ENCODE results near the gene CASP7. TPM values are rescaled to one million over a fixed set of nuclear protein-coding genes. Genes with fewer than 3 reads are reported as not detected.

Gene CASP7
- total and polyA plus RNA-seq, 10 of the 15 experiments (the other 5 are each of a cell fraction or from before 2014, with no cell fraction given) = 23.7 to 34.4 (median 28.7) TPM

DNA sequence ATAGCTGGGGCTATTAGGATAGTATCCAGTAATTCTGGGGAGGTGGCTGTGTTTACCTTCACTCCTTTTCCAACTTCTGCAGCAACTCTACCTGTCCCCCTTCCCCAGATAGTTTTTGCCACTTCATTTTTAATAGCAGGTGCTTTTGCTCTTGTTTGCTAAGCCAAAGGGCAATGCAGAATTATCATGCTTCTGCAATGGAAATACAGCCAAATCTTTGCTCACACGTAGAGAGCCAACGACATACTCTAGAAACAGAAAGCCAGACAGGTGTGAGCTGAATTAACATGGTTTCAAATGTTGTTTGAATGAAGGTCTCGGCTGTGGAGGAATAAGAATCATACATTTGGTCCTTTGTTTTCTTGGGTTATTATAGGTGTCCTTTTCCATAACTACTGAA, 86.2 kb downstream of the CASP7 start:
- no peak for FAIRE-seq
- in situ Hi-C loops (cut with MboI) = no loop called here
- H3K27me3 ChIP-seq (replicated peaks in 1 of 2; ENCODE audit: control insufficient read depth in 2 of 2, insufficient read depth in 2 of 2, low read length in 1 of 2) = peaks cover 0 to 3% of the 10 kb centered on the region in 2 experiments; a peak in 3 of 4 replicates
- no TSS peak for BruUV-seq (replicated peaks)
- TF ChIP-seq, protein P1, sequence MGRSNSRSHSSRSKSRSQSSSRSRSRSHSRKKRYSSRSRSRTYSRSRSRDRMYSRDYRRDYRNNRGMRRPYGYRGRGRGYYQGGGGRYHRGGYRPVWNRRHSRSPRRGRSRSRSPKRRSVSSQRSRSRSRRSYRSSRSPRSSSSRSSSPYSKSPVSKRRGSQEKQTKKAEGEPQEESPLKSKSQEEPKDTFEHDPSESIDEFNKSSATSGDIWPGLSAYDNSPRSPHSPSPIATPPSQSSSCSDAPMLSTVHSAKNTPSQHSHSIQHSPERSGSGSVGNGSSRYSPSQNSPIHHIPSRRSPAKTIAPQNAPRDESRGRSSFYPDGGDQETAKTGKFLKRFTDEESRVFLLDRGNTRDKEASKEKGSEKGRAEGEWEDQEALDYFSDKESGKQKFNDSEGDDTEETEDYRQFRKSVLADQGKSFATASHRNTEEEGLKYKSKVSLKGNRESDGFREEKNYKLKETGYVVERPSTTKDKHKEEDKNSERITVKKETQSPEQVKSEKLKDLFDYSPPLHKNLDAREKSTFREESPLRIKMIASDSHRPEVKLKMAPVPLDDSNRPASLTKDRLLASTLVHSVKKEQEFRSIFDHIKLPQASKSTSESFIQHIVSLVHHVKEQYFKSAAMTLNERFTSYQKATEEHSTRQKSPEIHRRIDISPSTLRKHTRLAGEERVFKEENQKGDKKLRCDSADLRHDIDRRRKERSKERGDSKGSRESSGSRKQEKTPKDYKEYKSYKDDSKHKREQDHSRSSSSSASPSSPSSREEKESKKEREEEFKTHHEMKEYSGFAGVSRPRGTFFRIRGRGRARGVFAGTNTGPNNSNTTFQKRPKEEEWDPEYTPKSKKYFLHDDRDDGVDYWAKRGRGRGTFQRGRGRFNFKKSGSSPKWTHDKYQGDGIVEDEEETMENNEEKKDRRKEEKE (IDR thresholded peaks at IDR 0.05) = no peak
- TF ChIP-seq ETV6 (conservative IDR thresholded peaks at IDR 0.05 in 1 of 2, IDR thresholded peaks at IDR 0.05 in 1 of 2; ENCODE audit: borderline replicate concordance in 1 of 2, low read depth in 1 of 2) = no peak
- no peak for TF ChIP-seq ASH2L (IDR thresholded peaks at IDR 0.05; ENCODE audit: borderline replicate concordance, low read depth)
- TF ChIP-seq CBX3 (IDR thresholded peaks at IDR 0.05; ENCODE audit: borderline replicate concordance, low read depth) = no peak
- H3K9me3 ChIP-seq (replicated peaks; ENCODE audit: control insufficient read depth, insufficient read depth, low read length) = no peaks in the 10 kb centered on the region; the same call in 2 of the 3 replicates
- ChIA-PET POLR2A (no interaction called here), CTCF (interaction anchor here (0.6 to 2.1 kb wide), 3 partner anchors 9 to 13 kb away, joined by 3 to 5 read pairs (median 4); no protein-coding TSS in a partner anchor), RAD21 (ENCODE audit: unreplicated experiment) (no interaction called here), SMC1A (ENCODE audit: uncharacterized antibody, unreplicated experiment) (interaction anchor here (1.6 to 2.3 kb wide), 3 partner anchors 9 to 36 kb away, joined by 3 to 7 read pairs (median 5); partner anchors contain the start of gene PLEKHS1)
- H3K4me3 ChIP-seq = no peak overlapping the region
- no peaks in the 10 kb centered on the region for H3K79me2 ChIP-seq (ENCODE audit: control insufficient read depth, insufficient read depth, low read length)
- H2AFZ ChIP-seq (ENCODE audit: control insufficient read depth, low read depth, low read length) = no peak overlapping the region
- H3K9ac ChIP-seq (ENCODE audit: control insufficient read depth, insufficient read depth, low read length) = no peak overlapping the region
- H3K4me2 ChIP-seq (ENCODE audit: control insufficient read depth, insufficient read depth) = no peak overlapping the region
- no peaks in the 10 kb centered on the region for H3K36me3 ChIP-seq (ENCODE audit: control insufficient read depth in 2 of 2, insufficient read depth in 2 of 2, low read length in 1 of 2)
- DNase-seq (ENCODE audit: low read depth, low spot score) = no peak
- intact Hi-C loops (cut with micrococcal nuclease; ENCODE audit: unreplicated experiment) = no loop called here
- H3K4me1 ChIP-seq (ENCODE audit: control insufficient read depth, insufficient read depth, low read length) = no peaks in the 10 kb centered on the region
- no peak overlapping the region for H3K27ac ChIP-seq (ENCODE audit: control insufficient read depth, insufficient read depth)
- WGBS (ENCODE audit: insufficient coverage, insufficient replicate concordance, low lambda C conversion rate, missing lambda C conversion rate) = 36% methylated on average over 3 of the region's 3 CpGs
- no peaks in the 10 kb centered on the region for H4K20me1 ChIP-seq (ENCODE audit: control insufficient read depth, insufficient read depth)
- ATAC-seq = no peak
